GM19467 (cell line): ENCODE data around the gene NMRK1.

ENCODE experiments used
- ATAC-seq: cut with Tn5 transposase; IDR thresholded peaks from one replicate; pipeline ENCODE4 v1.9.1; 2021; ENCODE audit warnings: mild to moderate bottlenecking, moderate library complexity; ENCODE audit not compliant: unreplicated experiment

Gene NMRK1

DNA sequence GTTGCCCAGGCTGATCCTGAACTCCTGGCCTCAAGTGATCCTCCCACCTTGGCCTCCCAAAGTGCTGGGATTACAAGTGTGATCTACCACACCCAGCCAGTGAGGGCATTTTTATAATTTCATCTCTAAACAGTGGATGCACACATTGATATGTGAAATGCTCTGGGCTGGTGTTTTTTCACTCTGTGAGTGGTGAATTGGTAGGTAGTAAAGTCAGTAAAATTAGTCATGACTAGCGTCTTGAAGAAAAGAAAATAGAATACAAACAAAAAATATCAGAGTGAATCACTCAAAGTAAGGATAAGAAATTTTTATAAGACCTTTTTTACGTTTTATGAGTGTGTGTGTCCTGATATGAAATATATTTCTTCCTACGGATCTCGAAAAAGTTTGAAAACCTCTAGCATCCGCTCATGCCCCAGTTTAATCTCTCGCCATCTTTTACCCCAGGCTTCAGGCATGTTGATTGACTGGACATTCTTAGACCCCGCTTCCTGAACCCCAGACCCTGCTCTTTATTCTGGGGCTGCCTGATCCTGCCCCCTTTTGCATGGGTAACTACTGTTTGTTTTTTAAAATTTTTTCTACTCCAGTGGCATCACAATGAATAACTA, 14.3 kb upstream of the NMRK1 start:
- no peak for ATAC-seq

DNA sequence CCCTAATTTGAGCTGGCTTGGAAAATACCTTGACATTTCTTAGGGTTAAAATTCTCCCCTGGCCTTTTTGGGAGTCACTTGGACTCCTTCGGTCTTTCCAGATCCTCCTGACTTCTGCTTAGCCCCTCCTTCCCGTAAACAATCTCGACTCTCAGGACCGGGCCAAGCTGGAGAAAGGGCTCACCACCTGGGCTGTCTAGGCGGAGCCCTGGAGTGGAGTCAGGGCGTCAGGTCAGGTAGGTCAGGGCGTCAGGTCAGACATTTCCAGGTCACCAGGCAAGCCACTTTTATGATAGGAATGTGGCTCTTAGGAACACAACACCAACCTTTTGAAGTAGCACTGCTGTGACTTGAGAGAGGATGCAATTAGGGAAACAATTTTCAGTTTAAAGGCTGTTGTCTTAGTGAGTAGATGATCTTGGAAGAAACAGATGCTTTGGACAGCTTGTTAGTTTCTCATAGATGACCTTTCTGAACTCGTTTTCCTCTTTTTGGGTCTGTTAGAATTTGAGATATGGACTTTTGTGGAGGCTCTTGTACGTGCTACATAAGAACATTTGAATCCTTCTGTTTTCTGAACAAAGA, 13.1 kb upstream of the NMRK1 start:
- ATAC-seq = no peak

- ATAC-seq = no peak
Observed at GRCh38 chr9:75096796-75097195, 8.8 kb upstream of the NMRK1 start.

DNA sequence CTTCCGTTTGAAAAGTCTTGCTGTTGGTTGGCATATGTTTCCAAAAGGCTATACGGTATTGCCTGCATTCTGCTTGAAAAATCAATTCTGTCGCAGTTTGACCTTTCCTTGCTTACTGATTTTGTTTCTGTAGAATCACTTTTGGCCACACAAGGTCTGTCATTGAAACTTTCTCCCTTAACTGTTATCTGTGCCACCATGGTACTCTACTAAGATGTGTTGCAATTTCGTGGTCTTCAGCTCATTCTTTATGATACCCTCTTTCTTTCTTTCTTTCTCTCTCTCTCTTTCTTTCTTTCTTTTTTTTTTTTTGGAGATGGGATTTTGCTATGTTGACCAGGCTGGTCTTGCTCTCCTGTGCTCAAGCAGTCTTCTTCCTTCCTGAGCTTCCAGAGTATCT, 4.8 kb upstream of the NMRK1 start:
- no peak for ATAC-seq

- no peak for ATAC-seq
Observed at GRCh38 chr9:75090579-75090978, 2.6 kb upstream of the NMRK1 start.

DNA sequence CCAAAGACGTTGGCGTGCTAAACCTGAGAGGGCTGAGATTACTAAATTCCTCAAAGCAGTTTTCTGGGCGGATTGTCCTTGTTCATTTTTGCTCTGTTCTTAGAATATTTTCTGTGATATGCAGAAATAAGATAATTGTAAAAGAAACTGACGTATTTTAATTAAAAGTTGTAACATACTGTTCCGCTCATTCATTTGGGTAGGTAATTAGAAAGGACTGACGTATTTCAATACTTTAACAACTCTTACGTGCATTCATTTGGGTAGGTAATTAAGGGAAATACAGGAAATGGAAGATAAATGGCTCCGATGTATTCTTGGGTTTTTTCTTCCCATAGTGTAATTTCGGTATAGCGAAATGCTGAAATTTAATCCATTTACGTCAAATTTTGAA, 1.4 kb upstream of the NMRK1 start:
- no peak for ATAC-seq

DNA sequence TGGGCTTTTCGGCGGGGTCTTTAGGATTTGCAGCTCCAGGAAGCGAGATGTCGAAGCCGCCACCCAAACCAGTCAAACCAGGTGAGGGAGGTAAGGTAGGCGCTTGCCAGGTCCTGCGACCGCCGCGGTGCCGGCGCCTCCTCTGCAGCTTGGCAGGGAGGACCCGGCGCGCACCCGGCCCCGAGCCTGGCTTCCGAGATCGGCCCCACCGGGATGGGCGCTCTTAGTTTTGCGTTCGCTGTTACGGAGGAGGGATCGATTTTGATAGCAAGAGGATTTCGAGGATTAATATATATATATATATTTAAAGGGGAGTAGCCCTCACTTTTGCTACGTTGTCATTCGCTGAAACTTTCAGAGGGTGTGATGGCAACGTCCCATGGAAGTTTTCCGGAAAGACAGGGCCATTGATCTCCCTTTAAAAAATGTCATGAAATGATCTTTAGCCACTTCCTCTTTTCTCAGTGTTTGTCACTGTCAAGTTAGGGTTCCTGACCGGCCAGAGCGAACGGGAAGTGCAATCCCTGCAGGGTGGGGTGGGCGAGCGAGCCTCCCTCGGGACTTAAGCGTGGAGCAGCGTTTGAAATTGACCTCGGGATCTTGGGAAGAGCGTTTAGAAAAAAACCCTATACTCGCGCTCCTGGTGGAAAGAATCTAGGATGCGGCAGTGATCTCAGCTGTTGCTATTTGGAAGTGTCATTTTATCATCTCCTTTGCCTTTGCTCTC, 854 bp upstream of the NMRK1 start:
- ATAC-seq = peak; percentile 30

- ATAC-seq = peak; percentile 27
Observed at GRCh38 chr9:75087289-75087823, 599 bp downstream of the NMRK1 start.

- no peak for ATAC-seq
Observed at GRCh38 chr9:75086541-75087288, 1.2 kb downstream of the NMRK1 start.

DNA sequence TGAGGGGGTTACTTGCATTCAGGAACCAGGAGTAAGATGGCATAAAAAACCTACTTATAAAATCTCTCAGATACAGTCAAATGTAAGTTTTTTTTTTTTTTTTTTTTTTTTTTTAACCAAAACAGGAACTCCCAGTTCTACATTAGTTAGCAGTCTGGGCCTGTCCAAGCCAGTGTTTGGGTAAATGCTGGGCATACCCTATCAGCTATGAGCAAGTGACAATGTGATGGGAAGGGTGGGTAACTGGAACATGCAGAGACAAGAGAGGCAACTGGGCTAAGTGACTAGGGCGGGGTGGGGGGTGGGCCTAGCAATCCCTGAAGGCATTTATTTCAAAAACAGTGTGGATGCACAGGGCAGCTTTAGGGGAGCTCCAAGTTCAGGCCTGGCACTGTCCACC, 2.3 kb downstream of the NMRK1 start:
- ATAC-seq = no peak

DNA sequence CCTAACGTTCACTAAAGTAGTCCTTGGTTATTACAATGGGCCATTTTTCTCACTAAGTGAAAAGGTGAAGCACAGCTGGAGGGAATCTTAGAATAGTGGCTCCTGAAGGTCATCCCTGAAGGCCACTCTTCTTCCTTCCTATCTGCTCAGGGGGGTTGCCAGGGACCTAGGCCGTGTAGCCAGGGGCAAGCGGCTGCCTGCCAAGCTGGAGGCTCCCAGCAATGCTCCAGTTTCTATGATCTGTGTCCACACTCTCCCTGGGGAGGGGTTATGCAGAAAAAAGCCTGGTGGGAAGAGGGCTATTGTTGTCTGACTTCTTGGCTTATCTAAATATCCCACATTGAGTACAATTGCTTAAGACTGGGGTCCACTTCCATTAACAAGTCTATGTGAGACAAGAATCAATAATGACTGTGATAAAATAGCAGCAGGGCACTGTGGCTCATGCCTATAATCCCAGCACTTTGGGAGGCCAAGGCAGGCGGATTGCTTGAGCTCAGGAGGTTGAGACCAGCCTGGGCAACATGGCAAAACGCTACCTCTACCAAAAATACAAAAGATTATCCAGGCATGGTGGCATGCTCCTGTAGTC, 3.8 kb downstream of the NMRK1 start:
- ATAC-seq = no peak

GRCh38 chr9:75083188-75083970, 4.6 kb downstream of the NMRK1 start:
- no peak for ATAC-seq

DNA sequence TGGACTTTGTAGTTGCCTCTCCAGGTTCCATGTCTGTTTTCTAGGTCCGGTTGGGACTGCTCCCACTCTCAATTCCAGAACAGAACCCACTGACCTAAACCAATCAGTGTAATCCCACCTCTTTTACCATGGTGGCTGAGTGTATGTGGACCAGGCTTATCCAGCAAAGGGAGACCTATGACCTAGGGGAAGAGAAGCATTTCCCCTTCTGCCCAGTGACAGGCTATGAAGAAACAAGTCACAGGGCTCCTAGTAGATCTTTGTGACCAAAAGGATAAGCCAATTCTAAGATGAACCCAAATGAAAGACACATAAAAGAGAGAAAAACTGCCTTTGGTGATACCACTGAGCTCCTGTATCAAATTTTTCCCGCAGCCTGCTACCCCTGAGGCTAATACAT, 6.3 kb downstream of the NMRK1 start:
- ATAC-seq = no peak

DNA sequence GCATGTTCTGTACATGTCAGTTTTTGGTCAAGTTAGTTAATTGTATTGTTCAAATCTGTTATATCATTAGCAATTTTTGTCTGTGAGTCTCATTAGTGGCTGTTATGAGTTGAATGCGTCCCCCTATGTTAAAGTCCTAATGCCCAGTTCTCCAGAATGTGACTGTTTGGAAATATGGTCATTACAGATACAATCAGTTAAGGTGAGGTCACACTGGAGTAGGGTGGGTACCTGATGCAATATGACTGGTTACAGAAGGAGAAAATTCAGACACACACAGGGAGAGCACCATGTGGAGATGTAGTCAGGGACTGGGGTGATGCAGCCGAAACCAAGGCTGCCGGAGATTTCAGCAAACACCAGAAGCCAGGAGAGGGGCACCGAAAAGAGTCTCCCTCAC, 15.1 kb downstream of the NMRK1 start:
- ATAC-seq = no peak

DNA sequence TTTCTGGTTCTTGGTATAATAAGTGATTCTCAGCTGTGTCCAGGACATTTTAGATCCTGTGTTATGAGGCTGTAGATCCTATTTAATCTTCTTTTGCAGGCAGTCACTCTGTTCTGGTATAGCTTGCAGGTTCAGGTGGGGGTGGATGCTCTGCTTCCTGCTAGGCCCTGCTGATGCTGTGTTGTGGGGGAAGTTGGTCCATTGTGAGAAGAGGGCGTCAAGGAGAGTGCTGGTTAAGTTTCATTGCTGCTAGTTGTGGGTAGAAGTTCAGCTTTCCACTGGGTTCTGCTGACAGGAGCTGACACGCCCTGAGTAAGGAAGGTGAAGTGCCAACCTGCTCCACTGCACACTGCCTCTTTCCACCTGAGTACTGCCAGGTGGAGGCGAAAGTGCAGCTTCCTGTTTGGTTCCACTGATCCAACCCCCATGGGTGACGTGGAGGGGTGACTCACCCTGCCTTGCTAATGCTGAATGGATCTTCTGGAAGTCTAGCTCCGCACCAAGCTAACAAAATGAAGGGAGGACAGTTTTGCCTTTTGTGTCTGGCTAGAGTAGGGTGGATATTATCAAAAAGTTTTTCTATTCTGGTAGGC, 16.3 kb downstream of the NMRK1 start:
- no peak for ATAC-seq

GRCh38 chr9:75069171-75069570, 18.8 kb downstream of the NMRK1 start:
- no peak for ATAC-seq

DNA sequence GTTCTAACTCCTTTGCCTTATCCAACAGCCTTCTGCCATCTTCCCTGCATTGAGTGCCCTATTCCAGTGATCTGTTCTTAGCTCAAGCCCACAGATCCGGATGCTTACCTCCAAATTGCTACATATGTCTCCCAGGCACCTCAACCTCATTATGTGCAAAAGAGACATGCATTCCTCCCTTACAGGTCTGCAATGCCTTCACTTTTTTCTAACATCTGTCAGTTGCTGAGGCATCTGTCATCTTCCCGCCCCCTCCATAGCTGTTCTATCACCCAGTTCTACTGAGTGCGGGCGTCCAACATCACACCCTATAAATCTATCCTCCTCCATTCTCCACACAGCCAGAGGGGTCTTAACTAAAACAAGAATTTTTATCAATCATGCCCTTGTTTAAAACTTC, 20.1 kb downstream of the NMRK1 start:
- no peak for ATAC-seq

- ATAC-seq = no peak
Observed at GRCh38 chr9:75065510-75065909, 22.4 kb downstream of the NMRK1 start.

DNA sequence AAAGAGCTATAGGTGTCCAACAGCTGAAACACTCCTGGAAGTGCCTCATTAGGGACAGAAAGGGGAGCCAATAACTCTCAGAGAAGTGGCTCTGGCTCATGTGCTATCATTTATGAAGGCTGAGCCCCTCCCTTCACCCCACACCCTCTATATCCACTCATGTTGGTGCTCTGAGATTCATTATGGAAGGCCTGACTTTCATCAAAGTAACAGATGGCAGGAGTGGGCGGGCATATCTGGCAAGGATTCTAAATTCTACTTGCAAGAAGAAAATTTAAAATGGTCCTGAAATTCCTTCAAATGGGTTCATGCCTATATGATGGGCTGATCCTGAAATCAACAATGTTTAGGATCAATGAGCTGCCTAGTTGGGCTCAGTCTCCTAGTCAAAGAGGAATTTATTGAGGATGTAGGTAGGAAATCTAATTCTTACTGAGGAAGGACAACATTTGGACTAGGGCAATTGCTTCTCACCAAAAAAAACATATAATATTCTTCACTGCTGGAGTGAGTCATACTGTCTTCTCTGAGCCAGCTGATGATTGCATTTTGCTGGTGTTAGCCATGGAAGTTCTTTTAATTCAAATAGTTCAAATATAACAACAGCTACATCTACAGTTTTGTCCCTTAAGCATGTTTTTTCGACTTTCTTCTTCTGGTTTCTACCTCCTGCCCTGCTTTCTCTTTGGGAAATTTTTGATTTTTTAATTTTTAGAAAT, 23.5 kb downstream of the NMRK1 start:
- no peak for ATAC-seq
